ENCODE measurements around the gene IKZF2. TPM values are rescaled to one million over a fixed set of nuclear protein-coding genes. Genes with fewer than 3 reads are reported as not detected.
A peak's percentile ranks its signal among the peaks of the same experiment; 100 is the strongest.

Gene IKZF2
- total and polyA plus RNA-seq, 10 of the 15 experiments (the other 5 are each of a cell fraction or from before 2014, with no cell fraction given), result 15.2 to 266 (median 87.2) TPM

GRCh38 chr2:213151437-213152064 lies at the start of gene IKZF2 (continued):
- TF ChIP-seq SMAD1 (IDR thresholded peaks at IDR 0.05; ENCODE audit: low read depth, partially characterized antibody) (no peak), EP300 (IDR thresholded peaks at IDR 0.05; ENCODE audit: borderline replicate concordance in 1 of 2, control insufficient read depth in 1 of 2, low read depth in 2 of 2, low read length in 2 of 2) (peak in 1 of 2 experiments; percentile 19; a peak in 1 of 4 replicates), CHD2 (IDR thresholded peaks at IDR 0.05; ENCODE audit: borderline replicate concordance, low read depth, low read length) (no peak), SRF (IDR thresholded peaks at IDR 0.05; ENCODE audit: low read depth in 2 of 2, low read length in 2 of 2) (peak; percentile 90 to 97), RCOR1 (conservative IDR thresholded peaks at IDR 0.05; ENCODE audit: low read depth, low read length) (no peak), ZNF217 (IDR thresholded peaks at IDR 0.05) (peak; percentile 71; the same call in 1 of the 2 replicates), JUNB (IDR thresholded peaks at IDR 0.05) (no peak), BCL11A (IDR thresholded peaks at IDR 0.05; ENCODE audit: low read depth, low read length) (peak; percentile 5; the same call in 1 of the 2 replicates), NR2C1 (IDR thresholded peaks at IDR 0.05) (peak; percentile 12; the same call in 1 of the 2 replicates), ETV6 (conservative IDR thresholded peaks at IDR 0.05 in 1 of 2, IDR thresholded peaks at IDR 0.05 in 1 of 2; ENCODE audit: borderline replicate concordance in 1 of 2, low read depth in 1 of 2) (no peak), TCF3 (IDR thresholded peaks at IDR 0.05; ENCODE audit: borderline replicate concordance, insufficient read depth, low read depth, low read length) (peak; percentile 25; the same call in 1 of the 2 replicates), DPF2 (IDR thresholded peaks at IDR 0.05) (peak; percentile 83), NFYB (IDR thresholded peaks at IDR 0.05; ENCODE audit: insufficient read depth, low read depth, low read length) (no peak), RB1 (IDR thresholded peaks at IDR 0.05; ENCODE audit: borderline replicate concordance) (peak; percentile 91; the same call in 1 of the 2 replicates), HDAC6 (IDR thresholded peaks at IDR 0.05; ENCODE audit: unreplicated experiment) (no peak), STAT1 (conservative IDR thresholded peaks at IDR 0.05) (0 out of 2 replicates have a peak, but pooled peaks have one; percentile 32), TARDBP (IDR thresholded peaks at IDR 0.05; ENCODE audit: borderline replicate concordance) (no peak), POLR2A (IDR thresholded peaks at IDR 0.05; ENCODE audit: low read depth, low read length) (peak; percentile 88), ZNF384 (IDR thresholded peaks at IDR 0.05; ENCODE audit: borderline replicate concordance, low read depth, low read length) (no peak), LARP7 (IDR thresholded peaks at IDR 0.05) (peak; percentile 96), ATF7 (IDR thresholded peaks at IDR 0.05; ENCODE audit: low read depth) (0 out of 2 replicates have a peak, but pooled peaks have one; percentile 12), GATAD2B (conservative IDR thresholded peaks at IDR 0.05; ENCODE audit: low read depth) (peak; percentile 92; the same call in 1 of the 2 replicates), STAT3 (IDR thresholded peaks at IDR 0.05; ENCODE audit: low read depth, low read length) (no peak), TAF1 (IDR thresholded peaks at IDR 0.05; ENCODE audit: borderline replicate concordance, low read depth, low read length) (peak; percentile 61; the same call in 1 of the 2 replicates), EED (IDR thresholded peaks at IDR 0.05; ENCODE audit: low read depth) (no peak), PML (IDR thresholded peaks at IDR 0.05; ENCODE audit: low read length) (peak; percentile 74; the same call in 1 of the 2 replicates), CEBPZ (IDR thresholded peaks at IDR 0.05; ENCODE audit: low read depth, low read length) (no peak), TCF12 (IDR thresholded peaks at IDR 0.05; ENCODE audit: low read depth, low read length) (peak; percentile 35; the same call in 1 of the 2 replicates), SP1 (IDR thresholded peaks at IDR 0.05; ENCODE audit: low read depth, low read length) (no peak)
- TF ChIP-seq, protein P1, sequence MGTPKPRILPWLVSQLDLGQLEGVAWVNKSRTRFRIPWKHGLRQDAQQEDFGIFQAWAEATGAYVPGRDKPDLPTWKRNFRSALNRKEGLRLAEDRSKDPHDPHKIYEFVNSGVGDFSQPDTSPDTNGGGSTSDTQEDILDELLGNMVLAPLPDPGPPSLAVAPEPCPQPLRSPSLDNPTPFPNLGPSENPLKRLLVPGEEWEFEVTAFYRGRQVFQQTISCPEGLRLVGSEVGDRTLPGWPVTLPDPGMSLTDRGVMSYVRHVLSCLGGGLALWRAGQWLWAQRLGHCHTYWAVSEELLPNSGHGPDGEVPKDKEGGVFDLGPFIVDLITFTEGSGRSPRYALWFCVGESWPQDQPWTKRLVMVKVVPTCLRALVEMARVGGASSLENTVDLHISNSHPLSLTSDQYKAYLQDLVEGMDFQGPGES (IDR thresholded peaks at IDR 0.05), result no peak

All from GM12878 (cell line).